ENCODE results near the gene USP12.

USP12 gene

GRCh38 chr13:27036236-27036981 lies 135.2 kb downstream of the USP12 start:
- DNase-seq (ENCODE audit: low read depth): no peak

GRCh38 chr13:27035892-27036235 lies 135.7 kb downstream of the USP12 start:
- no peak for DNase-seq (ENCODE audit: low read depth)

GRCh38 chr13:27034678-27035111 lies 136.9 kb downstream of the USP12 start:
- DNase-seq (ENCODE audit: low read depth): no peak

DNA sequence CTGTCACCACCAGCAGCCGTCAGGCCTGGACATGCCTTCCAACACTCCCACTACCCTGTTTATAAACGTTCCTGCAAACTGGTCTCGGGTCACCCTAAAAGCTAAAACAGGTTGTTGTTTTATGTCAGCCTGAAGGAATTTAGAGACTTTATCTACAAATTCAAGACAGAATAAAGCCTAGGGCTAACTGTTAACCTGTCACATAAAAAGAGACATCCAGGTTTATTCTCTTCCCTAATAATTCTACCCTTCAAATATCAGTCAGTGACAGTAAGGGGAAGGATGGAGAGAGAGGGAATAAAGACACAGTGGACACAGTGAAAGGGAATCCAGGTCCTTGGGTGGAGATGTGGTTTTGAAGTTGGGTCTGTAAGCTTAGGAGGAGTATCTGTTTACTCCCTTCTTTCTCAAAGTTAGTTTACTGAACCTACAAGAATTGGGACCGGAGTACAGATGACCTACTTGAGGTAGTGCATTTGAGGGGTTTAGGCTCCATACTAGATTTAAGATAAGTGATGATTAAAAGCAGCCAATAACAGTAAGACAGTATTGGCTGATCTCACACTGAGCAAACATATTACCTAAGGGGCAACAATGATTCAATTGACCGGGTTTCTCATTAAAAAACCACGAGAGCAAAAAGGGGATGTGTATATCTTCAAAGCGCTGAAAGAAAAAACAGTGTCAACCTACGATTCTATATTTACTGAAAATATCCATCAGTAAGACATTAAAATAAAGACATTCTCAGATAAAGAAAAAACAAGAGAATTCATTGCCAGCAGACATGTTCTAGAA lies 142.7 kb downstream of the USP12 start:
- DNase-seq (ENCODE audit: low read depth): no peak

- no peak for DNase-seq (ENCODE audit: low read depth)
Observed at GRCh38 chr13:27027086-27027667, 144.4 kb downstream of the USP12 start.

- no peak for DNase-seq (ENCODE audit: low read depth)
Observed at GRCh38 chr13:27026396-27026795, 145.2 kb downstream of the USP12 start.

GRCh38 chr13:27024776-27025492 lies 146.7 kb downstream of the USP12 start:
- DNase-seq (ENCODE audit: low read depth): no peak

DNA sequence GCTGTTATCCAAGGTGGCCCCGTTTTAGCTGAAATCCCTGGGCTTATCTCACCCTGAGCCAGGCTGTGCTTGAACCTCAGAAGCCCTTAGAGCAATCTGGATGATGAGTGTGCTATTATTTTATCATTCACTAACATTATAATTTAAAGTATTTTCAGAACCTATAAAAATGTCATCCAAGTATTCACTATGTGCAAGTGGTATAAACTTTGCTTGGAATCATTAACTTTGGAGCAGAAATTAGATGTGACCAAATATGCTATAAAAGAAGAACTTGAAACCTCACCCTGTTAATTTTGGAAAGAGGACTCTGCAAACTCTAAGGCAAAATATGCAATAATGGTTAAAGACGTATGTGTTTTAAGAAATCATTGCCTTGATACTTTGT lies 147.5 kb downstream of the USP12 start:
- no peak for DNase-seq (ENCODE audit: low read depth)

DNA sequence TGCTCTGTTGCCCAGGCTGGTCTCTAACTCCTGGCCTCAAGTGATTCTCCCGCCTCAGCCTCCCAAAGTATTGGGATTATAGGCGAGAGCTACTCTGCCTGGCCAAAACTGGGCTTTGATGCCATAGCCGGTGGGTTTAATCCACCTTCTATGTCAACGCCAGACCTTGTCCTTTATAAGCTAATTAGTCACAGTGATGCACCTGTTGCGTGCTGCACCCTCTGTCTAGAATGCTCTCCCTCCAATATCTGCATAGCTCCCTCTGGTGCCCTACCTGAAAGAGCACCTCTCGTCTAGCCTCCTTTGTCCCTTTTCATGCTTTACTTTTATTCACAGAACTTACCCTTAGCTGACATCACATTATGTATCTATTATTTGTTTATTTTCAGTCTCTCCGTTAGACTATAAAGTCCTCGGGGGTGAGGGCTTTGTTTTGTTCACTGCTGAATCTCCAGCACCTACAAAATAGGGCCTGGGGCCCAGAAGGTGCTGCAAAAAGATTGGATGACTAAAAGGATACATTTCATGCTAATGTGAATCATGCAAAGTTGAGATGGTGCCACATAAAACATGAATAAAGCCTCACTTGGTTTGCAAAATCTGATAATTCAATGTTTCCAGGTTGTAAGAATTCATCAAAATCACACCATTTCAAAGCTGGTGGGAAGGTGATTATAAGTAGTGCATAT lies 148.1 kb downstream of the USP12 start:
- no peak for DNase-seq (ENCODE audit: low read depth)

DNA sequence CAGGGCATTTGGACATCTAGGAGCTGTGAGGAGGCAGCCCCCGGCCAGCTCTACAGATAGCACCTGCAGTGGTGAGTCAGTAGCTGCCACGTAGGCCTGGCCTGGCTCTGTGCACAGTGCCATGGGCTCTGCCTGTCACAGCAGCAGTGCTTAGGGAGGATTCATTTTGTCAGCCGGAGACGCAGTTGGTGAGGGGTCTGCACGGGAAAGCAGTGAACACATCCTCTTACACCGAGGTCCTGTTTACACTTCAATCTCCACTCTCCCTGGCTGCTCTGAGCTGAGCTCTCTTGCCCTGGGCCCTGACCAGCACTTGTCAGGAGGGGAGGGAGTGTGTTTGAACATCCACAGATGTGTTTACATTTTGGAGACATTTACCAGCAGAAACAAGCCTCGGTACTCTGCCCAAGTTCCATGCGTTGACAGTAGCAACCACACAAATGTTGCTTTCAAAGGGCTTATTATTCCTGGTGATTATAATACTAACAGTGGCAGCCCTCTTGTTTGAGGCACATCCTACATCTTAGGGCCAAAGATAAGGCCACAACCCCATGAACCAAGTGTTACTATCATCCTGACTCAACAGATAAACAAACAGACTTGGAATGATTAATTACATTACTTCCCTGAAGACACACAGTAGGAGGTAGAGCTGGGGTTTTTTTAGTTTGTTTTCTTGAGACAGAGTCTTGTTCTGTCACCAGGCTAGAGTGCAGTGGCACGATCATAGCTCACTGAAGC lies 148.9 kb downstream of the USP12 start:
- no peak for DNase-seq (ENCODE audit: low read depth)

DNA sequence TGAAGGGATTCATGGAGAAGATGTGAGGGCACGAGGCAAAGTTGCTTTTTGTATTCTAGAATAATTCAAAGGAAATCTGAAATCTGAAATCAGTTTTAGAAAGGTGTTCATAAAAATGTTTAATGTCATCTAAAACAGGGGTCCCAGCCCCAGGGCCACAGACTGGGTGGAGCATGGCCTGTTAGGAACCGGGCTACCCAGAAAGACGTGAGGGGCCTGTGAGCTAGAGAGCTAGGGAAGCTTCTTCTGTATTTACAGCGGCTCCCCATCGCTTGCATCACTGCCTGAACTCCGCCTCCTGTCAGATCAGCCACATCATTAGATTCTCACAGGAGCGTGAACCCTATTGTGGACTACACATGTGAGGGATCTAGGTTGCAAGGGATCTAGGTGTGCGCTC lies 151.2 kb downstream of the USP12 start:
- no peak for DNase-seq (ENCODE audit: low read depth)

- DNase-seq (ENCODE audit: low read depth): no peak
Observed at GRCh38 chr13:27018882-27019281, 152.7 kb downstream of the USP12 start.

DNA sequence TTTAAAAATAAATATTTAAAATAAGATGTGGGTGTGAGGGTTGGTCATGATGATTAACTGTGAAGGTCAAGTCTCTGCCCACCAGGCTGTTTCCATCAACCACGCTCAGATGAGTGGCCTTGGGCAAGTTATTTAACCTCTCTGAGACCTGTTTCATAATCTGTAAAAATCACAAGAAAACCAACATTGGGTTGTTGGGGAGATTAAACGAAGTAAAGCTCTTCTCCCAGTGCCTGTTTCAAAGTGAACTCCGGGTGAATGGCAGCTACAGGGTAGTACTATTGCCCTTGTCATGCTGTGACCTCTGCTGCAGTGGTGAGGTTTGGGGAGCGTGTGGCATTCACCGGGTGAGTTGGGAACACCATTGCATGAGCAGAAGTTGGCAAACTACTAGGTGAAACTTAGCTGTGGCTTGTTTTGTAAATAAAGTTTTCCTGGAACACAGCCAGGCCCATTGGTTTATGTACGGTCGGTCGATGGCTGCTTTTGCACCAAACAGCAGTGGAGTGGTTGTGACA lies 153.2 kb downstream of the USP12 start:
- no peak for DNase-seq (ENCODE audit: low read depth)

DNA sequence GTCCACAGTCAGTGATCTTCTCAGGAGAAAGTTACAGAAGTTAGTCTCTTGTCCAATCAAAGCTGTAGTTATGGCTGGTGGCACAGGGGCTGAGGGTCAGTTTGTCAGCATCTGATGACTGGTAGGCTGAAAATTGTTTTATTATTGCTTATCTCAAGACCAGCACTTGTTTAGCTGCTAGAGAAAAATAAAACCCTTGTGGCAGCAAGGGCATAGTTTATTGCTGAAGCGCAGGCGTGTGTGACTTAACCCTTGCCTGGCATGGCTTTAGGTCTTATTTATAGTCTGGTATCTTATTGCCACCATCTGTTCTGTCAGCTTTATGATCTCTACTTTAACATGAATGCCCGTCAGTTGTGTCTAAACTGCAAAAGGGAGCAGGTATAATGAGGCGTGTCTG lies 154.7 kb downstream of the USP12 start:
- no peak for DNase-seq (ENCODE audit: low read depth)
